Ovary (tissue), 9 donors: ENCODE results near the gene SYPL1. TPM values are rescaled to one million over a fixed set of nuclear protein-coding genes. Genes with fewer than 3 reads are reported as not detected.

Source experiments
- DNase-seq, 5 donors: peaks; one replicate each; pipeline ENCODE4 v3.0.0-alpha.2; 2019 to 2020
- H3K27ac ChIP-seq, 2 donors: fragments of 200-600 bp; one replicate each; pipeline versions ENCODE4 v1.5.1 to v1.8.0; 2019 to 2022
- H3K27me3 ChIP-seq: fragments of 200-600 bp; one replicate; pipeline ENCODE4 v1.8.0; 2022
- H3K36me3 ChIP-seq: fragments of 200-600 bp; sonication (generic); one replicate; pipeline ENCODE4 v1.5.1; 2019
- H3K4me1 ChIP-seq: one replicate; pipeline ENCODE4 v1.8.1; 2013; ENCODE audit warnings: mild to moderate bottlenecking, moderate library complexity; ENCODE audit not compliant: insufficient read depth
- H3K4me3 ChIP-seq: fragments of 200-600 bp; sonication (generic); one replicate; pipeline ENCODE4 v1.5.1; 2017
- H3K9me3 ChIP-seq, 2 donors: fragments of 200-600 bp in 1 of 2; sonication (generic) in 1 of 2; one replicate each; pipeline versions ENCODE4 v1.5.1 to v1.8.1; 2013 to 2019; ENCODE audit warnings: mild to moderate bottlenecking in 1 of 2, moderate library complexity in 1 of 2
- CTCF ChIP-seq, 3 donors: fragments of 450-650 bp in 2 of 3; fragments of 200-600 bp in 1 of 3; IDR thresholded peaks; one replicate each; pipeline versions ENCODE4 v1.5.1 to v1.8.0; 2016 to 2022; ENCODE audit warnings: antibody characterized with exemption in 3 of 3, mild to moderate bottlenecking in 1 of 3
- EP300 ChIP-seq: sonication (generic); formaldehyde crosslinking; IDR thresholded peaks from one replicate; pipeline ENCODE4 v1.6.1; 2017; ENCODE audit warnings: antibody characterized with exemption
- POLR2A ChIP-seq: fragments of 450-650 bp; IDR thresholded peaks from one replicate; pipeline ENCODE4 v1.6.1; 2017; ENCODE audit warnings: antibody characterized with exemption, mild to moderate bottlenecking, moderate library complexity
- WGBS, 3 donors: extraction: QIAGEN DNeasy Blood & Tissue Kit in 1 of 3; methylation state at CpG; one replicate each; pipeline versions ENCODE4 v1.1.5 to v1.1.7; 2013 to 2017; 5-methylcytosine and 5-hydroxymethylcytosine counted together
- intact Hi-C, 4 donors: fragments of 100-400 bp; cut with DNase I; formaldehyde crosslinking; loops; one replicate each; pipeline versions ENCODE4 v1.11.0 to v1.15.1; 2022 to 2023
- polyA plus RNA-seq, 2 donors: library from polyadenylated mRNA; stranded (reverse); fragments of 200-250 nt in 1 of 2; fragments of 350-450 nt in 1 of 2; fragmentation: Illumina TruSeq in 1 of 2; extraction: RNeasy Lipid Tissue Mini Kit (QIAGEN cat#74804) in 1 of 2; gene quantifications; one replicate each; pipeline ENCODE4 v1.2.3, GENCODE V29; 2013 to 2014
- total RNA-seq, 7 donors: library from RNA; depleted of rRNA in 2 of 7; stranded (reverse); fragments of >200 nt in 2 of 7; fragmentation: NEBNext Ultra II Directional in 3 of 7; extraction: Animal tissue kit (Norgen Biotek cat#: 25700) in 3 of 7; gene quantifications; one replicate each; pipeline versions ENCODE4 v1.1.0 to v1.2.4, GENCODE V29; 2016 to 2023
- donor health status: DM: no; HTN: no; CAD: no; lungs with moderate emphysema.
- donor health status: DM: no; HTN: no; CAD: no.
- donor health status: Bipolar disorder and iron deficiency.
- donor health status: DM: yes; HTN: yes; CAD: no.
- donor health status: DM: no; HTN: no; CAD: no.
- donor health status: DM: yes; HTN: yes; CAD: no.

Gene SYPL1
- total and polyA plus RNA-seq, 9 donors = 71.5 to 127 (median 83.5) TPM

- no peak overlapping the region for H3K4me3 ChIP-seq
- intact Hi-C loops = no loop called here
- peaks cover 15% of the 10 kb centered on the region for H3K4me1 ChIP-seq
- TF ChIP-seq CTCF (IDR thresholded peaks at IDR 0.05) (no peak), POLR2A (no peak), EP300 (no peak)
- no peaks in the 10 kb centered on the region for H3K36me3 ChIP-seq
- H3K27me3 ChIP-seq = no peaks in the 10 kb centered on the region
- H3K27ac ChIP-seq = peak overlapping the region in 1 of 2 donors; percentile 58
- WGBS, 3 donors = 62 to 79% (median 79%) methylated on average over 8 of the region's 8 CpGs
- no peak for DNase-seq
- no peaks in the 10 kb centered on the region for H3K9me3 ChIP-seq
Observed at GRCh38 chr7:106064316-106064715, 47.8 kb downstream of the SYPL1 start.

GRCh38 chr7:106063692-106064091, 48.4 kb downstream of the SYPL1 start:
- WGBS, 3 donors = 85 to 90% (median 88%) methylated on average over 2 of the region's 2 CpGs
- no peaks in the 10 kb centered on the region for H3K27me3 ChIP-seq
- H3K36me3 ChIP-seq = no peaks in the 10 kb centered on the region
- H3K4me3 ChIP-seq = no peak overlapping the region
- H3K4me1 ChIP-seq = peaks cover 15% of the 10 kb centered on the region
- H3K27ac ChIP-seq = no peak overlapping the region
- TF ChIP-seq POLR2A (no peak), CTCF (IDR thresholded peaks at IDR 0.05) (no peak), EP300 (no peak)
- no peaks in the 10 kb centered on the region for H3K9me3 ChIP-seq
- intact Hi-C loops = no loop called here
- no peak for DNase-seq

DNA sequence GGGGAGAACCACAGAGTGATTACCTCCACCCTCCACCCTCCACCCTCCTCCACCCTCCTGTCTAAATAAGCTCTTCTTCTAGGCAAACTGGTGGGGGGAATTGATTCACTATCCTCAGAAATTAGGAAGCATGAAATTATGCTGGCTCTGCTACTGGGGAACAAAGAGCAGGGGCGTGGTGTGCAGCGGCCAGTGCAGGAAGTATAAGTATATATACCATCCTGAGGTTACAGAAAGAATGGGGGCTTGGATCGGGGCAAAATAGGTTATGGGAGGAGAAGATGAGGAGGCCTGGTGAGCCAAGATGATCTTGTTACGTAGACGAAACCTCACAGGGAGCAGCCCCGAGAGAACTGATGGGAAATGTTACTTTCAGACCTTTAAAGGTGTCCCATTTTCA, 49.1 kb downstream of the SYPL1 start:
- WGBS, 3 donors = 92 to 95% (median 95%) methylated on average over 6 of the region's 6 CpGs
- H3K9me3 ChIP-seq = no peaks in the 10 kb centered on the region
- H3K27ac ChIP-seq = no peak overlapping the region
- intact Hi-C loops = no loop called here
- no peak for TF ChIP-seq EP300
- TF ChIP-seq CTCF (IDR thresholded peaks at IDR 0.05) = no peak
- no peak for TF ChIP-seq POLR2A
- H3K4me1 ChIP-seq = peaks cover 15% of the 10 kb centered on the region
- no peaks in the 10 kb centered on the region for H3K27me3 ChIP-seq
- H3K4me3 ChIP-seq = no peak overlapping the region
- no peaks in the 10 kb centered on the region for H3K36me3 ChIP-seq
- DNase-seq = no peak

DNA sequence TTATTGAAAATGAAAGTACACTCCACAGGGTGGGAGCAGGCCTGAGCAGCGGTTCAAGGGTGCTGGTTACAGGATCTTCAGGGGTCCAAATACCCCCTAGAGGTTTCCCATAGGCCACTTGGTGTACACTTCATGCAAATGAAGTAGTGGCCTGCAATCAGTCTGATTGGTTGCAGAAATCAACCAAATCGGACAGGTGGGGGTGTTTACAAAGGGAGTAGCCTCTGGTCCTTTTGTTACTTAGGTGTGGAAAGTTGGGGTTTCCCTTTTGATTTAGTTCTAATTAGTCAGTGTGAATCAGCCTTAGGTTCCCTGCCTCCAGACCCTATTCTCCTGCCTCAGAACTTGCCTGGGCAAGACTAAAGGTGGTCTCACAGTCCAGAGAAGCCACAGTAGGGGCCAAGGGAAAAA, 49.6 kb downstream of the SYPL1 start:
- Histone ChIP-seq H3K4me1 (peaks cover 15% of the 10 kb centered on the region), H3K36me3 (no peaks in the 10 kb centered on the region), H3K4me3 (no peak overlapping the region), H3K27me3 (no peaks in the 10 kb centered on the region), H3K27ac (no peak overlapping the region), H3K9me3 (no peaks in the 10 kb centered on the region)
- WGBS, 3 donors = 91 to 96% (median 94%) methylated on average over 2 of the region's 2 CpGs
- intact Hi-C loops = no loop called here
- TF ChIP-seq EP300 (no peak), CTCF (IDR thresholded peaks at IDR 0.05) (no peak), POLR2A (no peak)
- no peak for DNase-seq
